ENCODE data around the gene CHRNG. TPM values are rescaled to one million over a fixed set of nuclear protein-coding genes. Genes with fewer than 3 reads are reported as not detected.

Gene CHRNG
- total and polyA plus RNA-seq, 3 donors from 2014 or later = 0.26 TPM; not detected in 2

DNA sequence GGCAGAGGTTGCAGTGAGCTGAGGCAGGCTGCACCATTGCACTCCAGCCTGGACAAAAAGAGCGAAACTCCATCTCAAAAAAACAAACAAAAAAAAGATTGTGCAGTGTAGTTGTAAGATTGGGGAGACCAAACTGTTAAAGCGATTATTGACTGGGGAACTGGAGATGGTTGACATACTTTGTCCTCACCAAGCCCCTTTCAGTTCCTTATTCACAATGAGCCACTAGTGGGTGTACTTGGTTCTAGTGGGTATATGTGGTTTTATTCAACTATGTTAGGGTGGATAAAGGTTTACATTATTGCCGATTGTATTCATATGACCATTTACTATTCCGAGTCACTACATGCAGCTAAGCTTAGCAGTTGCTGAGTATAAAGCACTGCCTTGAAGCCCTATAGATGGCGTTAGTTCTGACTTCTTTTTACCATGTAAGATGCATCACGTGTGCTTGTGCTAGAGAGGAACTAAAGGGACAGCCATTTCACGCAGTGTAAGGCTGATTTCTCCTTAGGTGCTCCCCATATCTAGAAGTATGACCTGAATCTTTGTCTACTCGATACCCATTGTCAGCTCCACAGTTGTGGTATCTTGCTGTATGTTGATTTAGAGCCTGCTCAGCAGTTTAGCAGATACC is 23.1 kb downstream of the CHRNG start:
- H3K36me3 ChIP-seq (ENCODE audit: low read depth, missing control alignments) = peaks cover 4% of the 10 kb centered on the region

DNA sequence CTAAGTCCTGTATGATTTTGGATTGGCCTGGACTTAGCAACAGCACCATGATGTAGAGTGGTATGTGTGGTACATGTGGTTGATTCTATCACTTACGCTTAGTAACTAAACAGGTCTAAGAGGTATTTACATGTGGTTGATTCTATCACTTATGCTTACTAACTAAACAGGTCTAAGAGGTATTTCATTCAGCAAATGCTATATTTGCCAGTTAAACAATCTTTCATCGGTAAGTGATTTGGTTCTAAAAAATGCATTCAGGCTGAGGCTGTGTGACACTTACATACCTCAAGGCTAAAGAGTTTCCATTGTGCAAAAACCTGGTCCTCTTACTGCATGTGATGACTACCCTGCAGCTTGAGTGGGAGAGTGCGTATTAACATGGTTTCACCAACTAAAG is 24.1 kb downstream of the CHRNG start:
- Histone ChIP-seq H3K4me3 (no peak overlapping the region), H3K36me3 (ENCODE audit: low read depth, missing control alignments) (peaks cover 4% of the 10 kb centered on the region), H3K27ac (no peak overlapping the region), H3K4me1 (no peaks in the 10 kb centered on the region), H3K9me3 (no peaks in the 10 kb centered on the region), H3K27me3 (no peaks in the 10 kb centered on the region)
- intact Hi-C loops (cut with DNase I; ENCODE audit: low total_unique reads) = no loop called here
- 51 to 80% methylated on average over 3 of the region's 3 CpGs for WGBS, 2 donors
- DNase-seq = no peak
- TF ChIP-seq CTCF (IDR thresholded peaks at IDR 0.05) (no peak), POLR2A (IDR thresholded peaks at IDR 0.05) (no peak)

More for the DNA sequence above, 23.1 kb downstream of the CHRNG start:
- no peak for DNase-seq
- Histone ChIP-seq H3K9me3 (no peaks in the 10 kb centered on the region), H3K27ac (no peak overlapping the region), H3K4me3 (no peak overlapping the region), H3K4me1 (no peaks in the 10 kb centered on the region), H3K27me3 (no peaks in the 10 kb centered on the region)
- no peak for TF ChIP-seq CTCF (IDR thresholded peaks at IDR 0.05)
- TF ChIP-seq POLR2A (IDR thresholded peaks at IDR 0.05) = no peak
- 81 to 94% methylated on average over 8 of the region's 8 CpGs for WGBS, 2 donors
- intact Hi-C loops (cut with DNase I; ENCODE audit: low total_unique reads) = no loop called here

GRCh38 chr2:232567721-232568120 is 28.2 kb downstream of the CHRNG start:
- TF ChIP-seq CTCF (IDR thresholded peaks at IDR 0.05) = no peak
- no peak for TF ChIP-seq POLR2A (IDR thresholded peaks at IDR 0.05)
- H3K4me3 ChIP-seq = no peak overlapping the region
- H3K27me3 ChIP-seq = no peaks in the 10 kb centered on the region
- DNase-seq = no peak
- no peak overlapping the region for H3K27ac ChIP-seq
- intact Hi-C loops (cut with DNase I; ENCODE audit: low total_unique reads) = no loop called here
- H3K9me3 ChIP-seq = no peaks in the 10 kb centered on the region
- peaks cover 4% of the 10 kb centered on the region for H3K36me3 ChIP-seq (ENCODE audit: low read depth, missing control alignments)
- no peaks in the 10 kb centered on the region for H3K4me1 ChIP-seq

DNA sequence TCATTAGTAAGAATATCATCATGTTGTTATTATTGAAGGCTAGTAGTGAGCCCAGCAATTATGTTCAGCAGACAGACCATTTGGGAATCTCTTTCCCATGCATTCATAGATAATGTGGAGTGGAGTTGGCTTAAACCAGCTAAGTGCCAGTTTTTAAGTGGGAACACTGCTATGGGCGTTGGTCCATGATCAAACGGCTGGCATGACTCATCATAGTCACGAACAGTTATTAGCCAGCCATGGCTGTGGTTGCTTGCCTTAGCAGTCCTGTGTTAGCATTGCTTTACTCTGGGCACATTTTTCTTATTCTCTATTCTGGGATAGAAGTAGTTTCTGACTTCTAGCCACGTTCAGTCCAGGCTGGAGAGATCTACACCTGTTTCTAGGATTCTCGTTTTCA is 28.7 kb downstream of the CHRNG start:
- Histone ChIP-seq H3K27me3 (no peaks in the 10 kb centered on the region), H3K27ac (no peak overlapping the region)

More for the DNA sequence above, 28.7 kb downstream of the CHRNG start:
- Histone ChIP-seq H3K9me3 (no peaks in the 10 kb centered on the region), H3K36me3 (ENCODE audit: low read depth, missing control alignments) (peaks cover 4% of the 10 kb centered on the region), H3K4me1 (no peaks in the 10 kb centered on the region), H3K4me3 (no peak overlapping the region)
- TF ChIP-seq POLR2A (IDR thresholded peaks at IDR 0.05) (no peak), CTCF (IDR thresholded peaks at IDR 0.05) (no peak)
- no peak for DNase-seq
- WGBS, 2 donors = 79 to 84% methylated on average over 5 of the region's 5 CpGs
- intact Hi-C loops (cut with DNase I; ENCODE audit: low total_unique reads) = no loop called here
